ENCODE data around the gene SGMS1. TPM values are rescaled to one million over a fixed set of nuclear protein-coding genes. Genes with fewer than 3 reads are reported as not detected.
"Not testable (repeated sequence)": the region's sequence is repeated elsewhere in the genome, so short reads cannot be mapped to it uniquely, and the experiment has no call there.

The SGMS1 gene
- total RNA-seq, 1 donor from 2014 or later, result 78.8 TPM

- DNase-seq (ENCODE audit: low spot score), result no peak
Observed at GRCh38 chr10:50538555-50539398, 85.0 kb downstream of the SGMS1 start.

DNA sequence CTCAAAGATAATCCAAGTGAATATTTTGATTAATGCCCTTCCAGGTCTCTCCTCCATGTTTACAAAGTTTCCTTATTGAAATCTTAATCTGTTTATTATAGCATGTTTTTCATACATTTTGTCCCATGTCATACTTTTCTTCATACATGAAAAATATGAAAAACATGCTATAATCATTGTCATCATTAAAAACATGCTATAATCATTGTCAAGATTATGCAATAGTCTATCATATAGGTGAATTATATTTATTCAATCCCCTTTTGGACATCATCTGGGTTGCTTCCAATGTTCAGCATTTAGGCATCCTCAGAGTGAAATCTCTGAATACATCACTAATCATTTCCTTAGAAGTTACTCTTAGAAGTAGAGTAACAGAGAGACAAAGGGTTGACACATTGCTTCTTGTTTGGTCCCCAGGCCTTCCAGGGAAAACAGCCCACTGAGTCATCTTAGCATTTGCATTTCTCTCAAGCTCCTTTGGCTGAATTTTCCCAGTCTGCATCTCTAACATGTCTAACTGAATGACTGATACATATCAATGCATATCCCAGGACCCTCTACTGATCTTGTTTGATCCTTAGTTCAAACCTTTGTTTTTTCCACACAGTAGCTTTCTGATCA is 87.0 kb downstream of the SGMS1 start:
- DNase-seq (ENCODE audit: low spot score), result no peak

GRCh38 chr10:50534748-50535376 is 88.9 kb downstream of the SGMS1 start:
- not testable (repeated sequence) for DNase-seq (ENCODE audit: low spot score)

DNA sequence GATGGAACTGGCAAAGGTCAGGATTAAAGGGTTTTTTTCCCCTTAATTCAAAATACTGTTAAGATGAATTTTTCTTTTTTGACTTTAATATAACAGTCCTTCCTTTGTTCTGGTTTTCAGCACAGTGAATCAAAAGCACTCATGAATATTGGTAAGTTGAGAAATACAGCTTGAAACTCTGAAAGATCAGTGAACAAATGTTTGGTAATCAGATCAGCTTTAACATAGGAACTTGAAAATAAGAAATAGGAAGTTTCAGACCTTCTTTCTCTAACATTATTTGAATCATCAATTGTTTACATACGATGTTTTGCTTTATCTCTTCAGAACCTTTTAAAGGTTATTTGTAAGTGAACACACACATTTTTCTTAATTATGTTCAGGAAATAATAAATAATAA is 90.5 kb downstream of the SGMS1 start:
- DNase-seq (ENCODE audit: low spot score), result no peak

GRCh38 chr10:50531388-50532077 is 92.2 kb downstream of the SGMS1 start:
- DNase-seq (ENCODE audit: low spot score), result no peak

- DNase-seq (ENCODE audit: low spot score), result no peak
Observed at GRCh38 chr10:50529660-50530059, 94.1 kb downstream of the SGMS1 start.

DNA sequence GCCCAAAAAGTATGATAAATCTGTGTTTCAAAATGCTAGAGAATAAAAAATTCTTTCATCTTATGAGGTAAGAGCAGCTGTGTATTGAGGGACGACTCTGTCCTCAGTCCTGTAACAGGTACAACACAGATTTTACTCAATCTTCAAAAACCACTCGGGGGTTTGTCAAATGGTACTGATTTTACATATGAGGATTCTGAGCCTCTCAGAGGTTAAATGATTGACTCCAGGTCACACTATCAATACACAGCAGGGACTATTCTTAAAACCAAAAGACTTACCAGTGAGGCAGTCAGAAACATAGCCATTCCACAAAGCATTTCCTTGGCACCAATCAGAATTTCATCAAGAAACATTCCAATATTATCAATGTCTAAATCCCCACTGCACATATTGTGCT is 95.5 kb downstream of the SGMS1 start:
- DNase-seq (ENCODE audit: low spot score), result no peak

GRCh38 chr10:50527442-50528043 is 96.2 kb downstream of the SGMS1 start:
- no peak for DNase-seq (ENCODE audit: low spot score)

DNA sequence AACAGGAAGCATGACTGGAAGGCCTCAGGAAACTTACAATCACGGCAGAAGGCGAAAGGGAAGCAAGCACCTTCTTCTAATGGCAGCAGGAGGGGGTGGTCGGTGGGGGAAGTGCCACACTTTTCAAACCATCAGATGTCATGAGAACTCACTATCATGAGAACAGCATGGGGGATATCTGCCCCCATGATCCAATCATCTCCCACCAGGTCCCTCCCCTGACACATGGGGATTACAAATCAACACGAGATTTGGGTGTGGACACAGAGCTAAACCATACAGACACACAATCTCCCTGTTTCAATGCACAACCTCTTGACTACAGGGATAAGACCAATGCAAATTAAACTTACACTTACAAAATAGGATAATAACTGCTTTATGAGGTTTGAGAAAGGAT is 97.6 kb downstream of the SGMS1 start:
- no peak for DNase-seq (ENCODE audit: low spot score)

GRCh38 chr10:50523357-50523756 is 100.4 kb downstream of the SGMS1 start:
- no peak for DNase-seq (ENCODE audit: low spot score)

DNA sequence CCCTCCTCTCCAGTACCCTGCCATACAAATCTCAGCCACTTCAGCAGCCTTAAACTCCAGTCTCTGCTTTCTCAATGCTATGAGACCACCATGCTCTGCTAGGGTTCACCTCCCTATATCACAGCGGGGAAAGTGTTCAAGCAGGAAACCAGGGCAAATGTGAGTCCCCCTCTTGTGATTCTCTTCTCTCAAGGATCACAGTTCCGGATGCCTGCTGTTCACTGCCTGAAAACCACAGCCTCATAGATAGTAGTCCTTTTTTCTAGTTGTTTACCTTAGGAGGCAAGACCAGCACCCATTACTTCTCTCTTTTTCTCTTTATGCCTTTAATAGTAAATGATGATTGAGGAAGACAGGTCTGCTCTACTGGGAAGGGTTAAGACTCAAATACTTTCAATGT is 100.8 kb downstream of the SGMS1 start:
- no peak for DNase-seq (ENCODE audit: low spot score)

GRCh38 chr10:50520115-50520514 is 103.6 kb downstream of the SGMS1 start:
- DNase-seq (ENCODE audit: low spot score), result no peak

GRCh38 chr10:50517626-50518025 is 106.1 kb downstream of the SGMS1 start:
- DNase-seq (ENCODE audit: low spot score), result no peak

- no peak for DNase-seq (ENCODE audit: low spot score)
Observed at GRCh38 chr10:50516171-50516570, 107.6 kb downstream of the SGMS1 start.

- no peak for DNase-seq (ENCODE audit: low spot score)
Observed at GRCh38 chr10:50515420-50515819, 108.3 kb downstream of the SGMS1 start.

GRCh38 chr10:50514995-50515394 is 108.8 kb downstream of the SGMS1 start:
- DNase-seq (ENCODE audit: low spot score), result no peak

DNA sequence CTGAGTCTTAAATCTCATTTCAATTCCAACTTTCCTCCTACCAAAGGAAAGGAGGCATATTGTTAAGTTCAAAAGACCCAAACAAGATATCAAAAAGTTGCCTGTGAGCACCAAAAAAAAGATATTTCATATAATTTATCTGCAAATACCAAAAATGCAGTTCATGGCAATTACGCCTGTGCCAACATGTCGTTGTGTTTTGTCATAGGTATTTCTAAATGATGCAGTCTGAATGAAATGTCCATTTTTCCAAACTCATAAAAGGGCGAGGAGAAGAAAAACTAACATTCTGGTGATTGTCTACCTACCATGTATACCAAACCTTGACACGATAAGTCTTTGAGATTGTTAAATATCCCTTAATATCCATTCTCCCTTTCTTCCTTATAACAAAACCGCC is 109.8 kb downstream of the SGMS1 start:
- no peak for DNase-seq (ENCODE audit: low spot score)

GRCh38 chr10:50512743-50513416 is 110.9 kb downstream of the SGMS1 start:
- DNase-seq (ENCODE audit: low spot score), result no peak

- no peak for DNase-seq (ENCODE audit: low spot score)
Observed at GRCh38 chr10:50512214-50512595, 111.6 kb downstream of the SGMS1 start.

DNA sequence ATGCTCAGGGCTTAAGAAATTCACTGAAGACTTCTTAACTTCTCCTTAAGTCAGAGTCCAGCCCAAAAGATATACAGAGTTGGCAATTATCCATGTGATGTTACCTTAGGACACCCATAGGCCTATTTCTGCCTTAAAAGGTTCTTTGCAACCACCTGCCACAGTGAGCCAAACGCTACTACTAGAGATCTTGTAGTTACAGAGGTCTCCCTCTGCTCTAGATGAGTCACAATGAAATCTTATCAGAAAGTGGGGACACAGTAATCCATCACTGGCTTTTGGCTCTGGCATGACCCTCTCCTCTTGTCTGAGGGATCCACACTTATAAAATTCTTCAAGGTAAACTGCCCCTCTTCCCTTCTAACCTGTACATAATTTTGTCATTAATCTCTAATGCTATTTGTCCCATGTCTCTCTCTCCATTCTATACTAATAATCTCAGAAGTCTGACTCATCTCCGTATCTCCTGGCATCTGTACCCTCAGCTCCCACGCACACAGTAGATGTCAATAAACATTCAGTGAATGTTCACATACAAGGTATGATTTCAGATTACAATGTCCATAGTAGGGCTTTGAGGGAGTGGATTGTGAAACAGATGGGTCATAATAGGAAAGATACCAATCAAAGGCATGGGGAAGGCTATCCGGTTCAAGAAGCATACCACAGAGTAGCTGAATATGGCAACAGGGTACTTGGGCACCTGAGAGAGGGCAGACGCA is 112.1 kb downstream of the SGMS1 start:
- DNase-seq (ENCODE audit: low spot score), result no peak

Measured in ureter (tissue), 1 donor.